GM12878 (cell line): Measurements from ENCODE around the gene EDN3.

Experiments
- TF ChIP-seq, protein P1 (sequence below): IDR thresholded peaks from 2 replicates; pipeline ENCODE4 v1.6.1; 2012; ENCODE audit warnings: low read depth, low read length, improper control_type of control experiment
- TF ChIP-seq, protein P2 (sequence below): IDR thresholded peaks from 2 replicates; pipeline ENCODE4 v1.6.1; 2011; ENCODE audit warnings: low read depth, low read length, improper control_type of control experiment, borderline replicate concordance

DNA sequence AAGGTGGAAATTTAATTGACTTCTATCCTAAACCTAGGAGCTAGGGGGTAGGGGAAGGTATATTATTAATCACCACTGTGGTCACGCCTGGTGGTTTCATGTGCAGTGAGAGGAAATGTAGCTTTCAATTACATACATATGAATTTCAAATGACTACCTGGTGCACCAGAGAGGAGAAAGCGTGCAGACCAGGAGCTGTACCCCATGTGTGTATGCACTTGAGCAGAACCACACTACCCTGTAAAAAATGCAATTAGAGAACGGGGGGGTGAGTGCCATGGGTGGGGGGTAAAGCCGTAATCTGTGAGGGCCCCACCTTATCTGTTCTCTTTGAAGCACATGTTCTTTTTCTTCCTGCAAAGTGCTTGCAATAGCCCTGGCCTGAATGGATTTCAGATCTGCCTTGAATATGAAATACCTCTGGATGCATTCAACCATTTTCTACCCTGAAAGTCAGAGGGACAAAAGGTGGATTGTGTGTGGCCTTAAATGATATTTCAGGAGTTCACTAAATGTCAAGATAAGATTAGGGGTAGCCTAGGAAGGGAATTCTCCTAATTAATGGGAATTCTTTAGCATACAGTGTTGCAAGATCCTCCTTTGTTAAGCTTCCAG is 30.9 kb upstream of the EDN3 start:
- TF ChIP-seq, protein P1, sequence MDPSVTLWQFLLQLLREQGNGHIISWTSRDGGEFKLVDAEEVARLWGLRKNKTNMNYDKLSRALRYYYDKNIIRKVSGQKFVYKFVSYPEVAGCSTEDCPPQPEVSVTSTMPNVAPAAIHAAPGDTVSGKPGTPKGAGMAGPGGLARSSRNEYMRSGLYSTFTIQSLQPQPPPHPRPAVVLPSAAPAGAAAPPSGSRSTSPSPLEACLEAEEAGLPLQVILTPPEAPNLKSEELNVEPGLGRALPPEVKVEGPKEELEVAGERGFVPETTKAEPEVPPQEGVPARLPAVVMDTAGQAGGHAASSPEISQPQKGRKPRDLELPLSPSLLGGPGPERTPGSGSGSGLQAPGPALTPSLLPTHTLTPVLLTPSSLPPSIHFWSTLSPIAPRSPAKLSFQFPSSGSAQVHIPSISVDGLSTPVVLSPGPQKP = no peak
- TF ChIP-seq, protein P2, sequence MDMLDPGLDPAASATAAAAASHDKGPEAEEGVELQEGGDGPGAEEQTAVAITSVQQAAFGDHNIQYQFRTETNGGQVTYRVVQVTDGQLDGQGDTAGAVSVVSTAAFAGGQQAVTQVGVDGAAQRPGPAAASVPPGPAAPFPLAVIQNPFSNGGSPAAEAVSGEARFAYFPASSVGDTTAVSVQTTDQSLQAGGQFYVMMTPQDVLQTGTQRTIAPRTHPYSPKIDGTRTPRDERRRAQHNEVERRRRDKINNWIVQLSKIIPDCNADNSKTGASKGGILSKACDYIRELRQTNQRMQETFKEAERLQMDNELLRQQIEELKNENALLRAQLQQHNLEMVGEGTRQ = no peak
